Hippocampal formation (tissue), 2 donors: ENCODE results near the gene TRAPPC4.
"Not testable (repeated sequence)": the region's sequence is repeated elsewhere in the genome, so short reads cannot be mapped to it uniquely, and the experiment has no call there.

ENCODE experiments used
- DNase-seq, 2 donors: peaks; one replicate each; lab custom pipeline; 2025; lab: John Stamatoyannopoulos, UW

Gene TRAPPC4

DNA sequence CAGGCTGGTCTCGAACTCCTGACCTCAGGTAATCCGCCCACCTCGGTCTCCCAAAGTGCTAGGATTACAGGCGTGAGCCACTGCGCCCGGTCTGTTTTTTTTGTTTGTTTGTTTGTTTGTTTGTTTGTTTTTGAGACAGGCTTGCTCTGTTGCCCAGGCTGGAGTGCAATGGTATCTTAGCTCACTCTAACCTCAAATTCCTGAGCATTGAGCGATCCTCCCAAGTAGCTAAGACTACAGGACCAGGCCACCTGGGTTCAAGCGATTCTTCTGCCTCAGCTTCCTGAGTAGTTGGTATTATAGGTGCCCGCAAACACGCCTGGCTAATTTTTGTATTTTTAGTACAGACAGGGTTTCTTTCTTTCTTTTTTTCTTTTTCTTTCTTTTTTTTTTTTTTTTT lies 14.9 kb downstream of the TRAPPC4 start:
- not testable (repeated sequence) for DNase-seq

GRCh38 chr11:119034813-119035212 lies 16.2 kb downstream of the TRAPPC4 start:
- DNase-seq = no peak

- DNase-seq = no peak
Observed at GRCh38 chr11:119038884-119039283, 20.3 kb downstream of the TRAPPC4 start.

DNA sequence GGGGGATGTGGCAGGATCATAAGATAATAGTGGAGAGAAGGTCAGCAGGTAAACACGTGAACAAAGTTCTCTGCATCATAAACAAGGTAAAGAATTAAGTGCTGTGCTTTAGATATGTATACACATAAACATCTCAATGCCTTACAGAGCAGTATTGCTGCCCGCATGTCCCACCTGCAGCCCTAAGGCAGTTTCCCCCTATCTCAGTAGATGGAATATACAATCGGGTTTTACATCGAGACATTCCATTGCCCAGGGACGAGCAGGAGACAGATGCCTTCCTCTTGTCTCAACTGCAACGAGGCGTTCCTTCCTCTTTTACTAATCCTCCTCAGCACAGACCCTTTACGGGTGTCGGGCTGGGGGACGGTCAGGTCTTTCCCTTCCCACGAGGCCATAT lies 20.9 kb downstream of the TRAPPC4 start:
- DNase-seq = not testable (repeated sequence)

DNA sequence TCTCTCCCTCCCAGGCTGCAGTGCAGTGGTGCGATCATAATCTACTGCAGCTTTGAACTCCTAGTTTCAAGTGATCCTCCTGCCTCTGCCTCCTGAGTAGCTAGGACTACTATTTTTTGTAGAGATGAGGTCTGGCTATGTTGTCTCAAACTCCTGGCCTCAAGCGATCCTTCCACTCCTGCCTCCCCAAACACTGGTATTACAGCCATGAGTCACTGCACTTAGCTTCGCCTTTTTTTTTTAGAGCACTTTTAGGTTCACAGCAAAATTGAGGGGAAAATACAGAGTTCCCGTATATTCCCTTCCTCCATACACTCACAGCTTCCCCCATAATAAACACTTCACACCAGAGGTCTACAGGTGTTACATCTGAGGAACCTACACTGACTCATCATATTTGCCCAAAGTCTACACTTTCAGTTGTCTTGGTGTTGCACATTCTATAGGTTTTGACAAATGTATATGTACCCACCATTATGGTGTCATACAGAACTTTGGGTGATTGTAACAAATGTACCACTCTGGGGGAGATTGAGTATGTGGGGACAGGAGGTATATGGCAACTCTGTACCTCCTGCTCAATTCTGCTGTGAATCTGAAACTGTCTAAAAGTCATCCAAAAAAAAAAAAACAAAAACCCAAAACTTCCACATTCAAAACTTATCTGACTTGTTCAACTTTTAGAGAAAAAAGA lies 23.4 kb downstream of the TRAPPC4 start:
- no peak for DNase-seq

GRCh38 chr11:119042927-119043326 lies 24.4 kb downstream of the TRAPPC4 start:
- no peak for DNase-seq

DNA sequence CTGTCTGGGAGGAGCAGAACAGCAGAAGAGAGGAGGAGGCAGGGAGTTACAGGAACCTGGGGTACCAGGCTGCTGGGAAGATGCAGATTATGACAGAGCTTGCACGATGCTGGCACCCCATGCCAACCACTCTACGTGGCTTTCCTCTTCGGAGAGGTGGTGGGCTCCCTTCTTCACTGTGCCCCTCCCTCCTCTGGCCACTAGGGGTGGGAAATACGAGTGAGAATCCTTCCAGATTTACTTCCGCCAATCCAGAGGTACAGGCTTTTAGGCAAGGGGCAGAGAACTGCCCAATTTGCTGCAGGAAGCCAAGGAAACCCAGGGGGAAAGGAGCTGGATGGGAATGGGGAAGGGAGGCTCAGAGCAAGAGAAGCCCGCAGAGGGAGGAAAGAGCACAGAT lies 26.1 kb downstream of the TRAPPC4 start:
- DNase-seq = no peak

DNA sequence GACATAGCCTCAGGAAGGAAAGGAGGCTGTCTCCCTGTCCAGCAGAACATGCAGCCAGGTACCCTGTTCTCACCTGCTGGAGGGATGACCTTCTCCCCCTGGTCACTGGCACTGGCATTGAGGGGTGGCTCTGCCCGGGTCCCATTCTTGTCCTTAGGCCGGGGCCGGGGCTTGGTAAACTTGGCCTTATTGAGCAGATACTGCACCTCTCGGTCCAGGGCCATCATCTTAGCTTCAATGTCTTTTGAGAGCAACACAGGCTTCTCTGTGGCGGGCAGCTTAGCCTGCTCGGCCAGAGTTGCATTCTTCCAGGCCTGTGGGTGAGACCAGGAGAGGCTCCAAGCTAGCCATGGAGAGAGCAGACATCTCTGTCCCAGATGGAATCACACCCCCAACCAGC lies 27.9 kb downstream of the TRAPPC4 start:
- no peak for DNase-seq

DNA sequence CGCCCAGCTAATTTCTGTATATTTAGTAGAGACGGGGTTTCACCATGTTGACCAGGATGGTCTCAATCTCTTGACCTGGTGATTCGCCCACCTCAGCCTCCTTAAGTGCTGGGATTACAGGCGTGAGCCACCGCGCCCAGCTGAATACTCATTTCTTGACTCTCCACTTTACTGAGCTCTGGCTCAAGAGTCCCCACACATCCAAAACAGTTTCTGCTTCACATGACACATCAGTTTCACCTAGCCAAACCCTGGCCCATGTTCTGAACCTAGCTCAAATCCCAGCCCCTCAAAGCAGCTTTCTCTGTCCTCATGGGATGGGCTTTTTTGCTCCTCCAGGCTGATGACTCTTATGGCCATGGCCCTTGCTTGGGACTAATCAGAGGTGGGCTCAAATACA lies 28.6 kb downstream of the TRAPPC4 start:
- no peak for DNase-seq

DNA sequence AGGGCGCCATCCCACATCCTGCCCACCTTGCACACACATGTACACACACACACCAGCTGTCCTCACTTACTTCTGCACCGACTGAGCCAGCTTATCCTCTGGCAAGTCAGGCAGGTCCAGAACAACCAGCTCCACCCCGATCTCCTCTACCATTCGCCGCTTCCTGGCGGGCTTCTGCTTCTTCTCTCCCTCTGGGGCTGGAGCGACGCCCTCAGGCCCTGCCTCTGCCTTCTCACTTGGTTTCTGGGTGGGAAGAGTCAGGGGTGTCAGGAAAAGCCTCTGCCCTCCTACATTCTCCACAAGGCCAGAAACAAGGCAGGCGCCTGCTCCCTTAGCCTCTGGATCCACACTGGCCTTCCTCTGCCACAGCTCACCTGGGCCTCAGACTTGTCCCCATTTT lies 30.1 kb downstream of the TRAPPC4 start:
- DNase-seq = no peak

GRCh38 chr11:119049081-119049480 lies 30.5 kb downstream of the TRAPPC4 start:
- no peak for DNase-seq

GRCh38 chr11:119051440-119052162 lies 33.0 kb downstream of the TRAPPC4 start:
- DNase-seq = no peak

DNA sequence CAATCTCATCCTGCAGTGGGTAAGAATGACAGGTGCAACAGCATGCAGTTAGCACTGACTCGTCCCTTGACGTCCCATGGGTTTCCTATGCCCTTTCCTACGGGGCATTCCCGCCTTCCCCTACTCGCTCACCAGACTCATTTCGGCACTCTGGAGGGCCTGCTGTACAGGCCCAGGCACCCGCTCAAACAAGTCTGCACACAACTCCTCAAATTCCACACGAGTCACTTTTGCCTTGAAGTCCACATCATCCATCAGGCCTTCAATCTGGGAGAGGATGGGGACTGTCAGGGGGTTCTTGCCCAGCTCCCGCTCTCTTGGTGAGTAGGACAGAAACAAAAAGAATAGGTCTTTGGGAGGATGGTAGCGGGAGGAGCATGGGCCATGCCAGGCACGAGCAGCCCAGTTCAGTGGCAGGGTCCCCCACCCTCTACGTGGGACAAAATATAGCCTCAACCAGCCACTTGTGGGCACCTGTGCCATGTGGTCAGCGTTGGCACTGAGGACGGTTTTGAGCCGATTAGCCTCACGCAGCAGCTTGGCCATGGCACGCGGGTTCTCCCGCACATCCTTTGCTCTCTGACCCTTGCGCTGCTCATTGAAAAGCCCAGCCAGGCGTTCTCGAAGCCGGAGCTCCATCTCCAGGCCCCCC lies 33.7 kb downstream of the TRAPPC4 start:
- no peak for DNase-seq

DNA sequence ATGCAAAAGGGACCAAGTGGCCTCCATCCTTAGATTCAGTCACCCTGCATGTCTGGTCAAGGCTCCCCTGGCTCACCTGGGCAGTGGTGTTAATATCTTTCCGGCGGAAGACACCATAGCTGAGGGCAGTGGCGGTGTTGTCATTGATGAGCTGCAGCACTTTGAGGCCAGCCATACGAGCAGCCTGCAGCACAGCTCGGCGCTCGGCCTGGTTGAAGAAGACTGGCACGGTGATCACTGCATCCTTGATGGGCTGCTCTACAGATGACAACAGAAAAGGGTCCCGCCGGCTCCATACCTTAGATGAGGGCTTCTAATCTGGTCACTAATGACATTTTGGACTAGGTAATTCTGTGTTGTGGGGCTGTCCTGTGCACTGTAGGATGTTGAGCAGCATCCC lies 35.9 kb downstream of the TRAPPC4 start:
- DNase-seq = no peak

DNA sequence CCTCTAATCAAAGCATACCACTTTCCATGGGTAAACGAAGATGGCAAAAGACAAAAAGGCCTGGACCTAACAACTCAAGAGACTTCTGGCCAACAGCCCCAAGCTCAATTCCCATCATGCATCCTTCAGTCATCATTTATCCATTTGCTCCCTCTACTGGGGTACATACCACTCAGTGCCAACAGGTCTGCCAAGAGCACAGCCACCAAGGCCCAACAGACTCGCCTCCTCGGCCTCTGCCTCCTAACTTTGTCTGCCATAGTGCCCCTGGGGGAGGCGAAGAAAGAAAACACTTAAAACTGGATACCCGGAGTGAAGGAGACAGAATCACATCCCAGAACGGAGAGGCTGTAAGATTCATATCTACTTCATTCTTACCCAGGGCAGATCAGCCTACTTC lies 37.3 kb downstream of the TRAPPC4 start:
- DNase-seq = no peak

DNA sequence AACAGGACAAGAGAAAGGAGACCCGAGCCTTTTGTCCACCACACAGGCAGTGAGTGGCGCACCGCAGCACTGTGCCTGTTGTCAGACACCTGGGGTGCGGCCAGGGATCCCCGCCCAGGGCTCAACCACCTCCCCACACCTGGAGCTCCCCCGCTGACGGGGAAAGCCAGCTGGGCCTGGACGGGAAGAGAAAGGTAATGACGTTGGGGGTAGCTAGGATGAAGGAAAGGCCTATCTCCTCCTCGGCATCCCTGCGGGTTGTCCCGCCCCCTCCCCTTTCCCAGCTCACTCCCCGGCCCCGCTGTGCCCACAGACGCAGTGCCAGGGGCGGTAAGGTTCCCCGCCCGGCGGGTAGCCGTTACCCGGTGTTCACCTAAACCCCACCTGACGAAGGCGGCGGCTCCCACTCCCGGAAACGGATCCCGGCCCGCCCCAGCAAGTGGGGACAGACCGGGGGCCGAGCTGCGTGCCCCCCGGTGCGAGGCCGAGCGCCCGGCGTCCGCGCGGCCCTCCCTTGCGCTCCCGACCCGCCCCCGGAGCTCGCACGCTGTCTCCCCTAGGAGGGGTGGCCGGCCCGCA lies 37.9 kb downstream of the TRAPPC4 start:
- no peak for DNase-seq

DNA sequence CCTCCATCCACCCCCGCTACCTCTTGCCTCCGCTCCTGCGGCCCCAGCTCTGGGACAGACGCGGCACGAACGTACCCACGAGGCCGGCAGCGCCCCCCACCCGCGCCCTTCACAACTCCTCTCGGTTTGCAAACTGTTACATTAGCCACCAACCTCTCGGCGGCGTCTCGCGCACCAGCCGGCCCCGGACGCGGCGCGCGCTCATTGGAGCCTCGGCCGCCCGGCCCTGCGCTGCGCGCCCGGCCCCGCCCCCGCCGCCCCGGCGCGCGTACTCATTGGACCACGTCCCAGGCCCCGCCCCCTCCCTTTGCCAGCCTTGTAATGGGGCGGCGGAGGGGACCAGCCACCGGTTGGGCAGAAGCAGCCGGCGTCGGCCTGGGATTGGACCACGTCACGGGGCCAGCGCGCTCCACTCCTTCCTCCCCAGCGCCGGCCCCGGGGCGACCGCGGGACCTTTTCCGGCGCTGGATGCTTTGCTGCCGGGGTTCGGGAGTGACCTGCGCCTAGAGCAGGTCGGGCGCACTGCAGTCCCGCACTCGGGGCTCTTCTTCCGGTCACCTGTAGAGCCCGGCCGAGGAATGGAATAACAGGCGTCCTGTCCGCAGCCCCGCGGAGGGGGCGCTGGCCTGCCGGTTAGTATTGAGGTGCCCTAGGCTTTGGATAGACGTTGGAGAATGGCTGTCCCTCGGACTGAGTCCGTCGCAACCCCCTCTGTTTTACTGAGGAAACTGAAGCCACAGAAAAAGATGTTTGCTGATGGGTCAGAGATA lies 38.6 kb downstream of the TRAPPC4 start, which contains the start of gene HYOU1:
Gene HYOU1, minus strand, starts transcription at position 206 of the 770 bp plus-strand sequence. CDS start 1,045 bp downstream, outside the sequence.
- peak; percentile 93 to 96 for DNase-seq

DNA sequence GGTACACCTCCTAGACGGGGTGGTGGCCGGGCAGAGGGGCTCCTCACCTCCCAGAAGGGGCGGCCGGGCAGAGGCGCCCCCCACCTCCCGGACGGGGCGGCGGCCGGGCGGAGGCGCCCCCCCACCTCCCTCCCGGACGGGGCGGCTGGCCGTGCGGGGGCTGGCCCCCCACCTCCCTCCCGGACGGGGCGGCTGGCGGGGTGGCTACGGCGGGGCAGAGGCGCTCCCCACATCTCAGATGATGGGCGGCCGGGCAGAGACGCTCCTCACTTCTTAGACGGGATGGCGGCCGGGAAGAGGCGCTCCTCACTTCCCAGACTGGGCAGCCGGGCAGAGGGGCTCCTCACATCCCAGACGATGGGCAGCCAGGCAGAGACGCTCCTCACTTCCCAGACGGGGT lies 40.6 kb downstream of the TRAPPC4 start:
- not testable (repeated sequence) for DNase-seq

DNA sequence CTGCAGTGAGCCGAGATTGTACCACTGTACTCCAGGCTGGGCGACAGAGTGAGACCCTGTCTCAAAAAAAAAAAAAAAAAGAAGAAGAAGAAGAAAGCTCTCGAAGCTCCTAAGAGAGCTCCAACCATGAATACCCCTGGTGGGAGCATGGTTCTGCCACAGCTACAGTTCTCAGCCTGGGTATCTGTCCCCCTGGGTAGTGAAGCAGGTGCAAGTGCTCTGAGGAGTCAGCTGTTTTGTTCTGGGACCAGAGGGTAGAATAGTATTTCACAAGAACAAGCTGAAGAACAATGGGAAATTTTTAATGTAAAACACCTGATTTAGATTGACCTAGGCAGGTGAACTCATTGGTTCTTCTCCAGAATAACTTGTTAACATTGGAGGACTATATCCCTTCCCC lies 42.7 kb downstream of the TRAPPC4 start:
- no peak for DNase-seq

DNA sequence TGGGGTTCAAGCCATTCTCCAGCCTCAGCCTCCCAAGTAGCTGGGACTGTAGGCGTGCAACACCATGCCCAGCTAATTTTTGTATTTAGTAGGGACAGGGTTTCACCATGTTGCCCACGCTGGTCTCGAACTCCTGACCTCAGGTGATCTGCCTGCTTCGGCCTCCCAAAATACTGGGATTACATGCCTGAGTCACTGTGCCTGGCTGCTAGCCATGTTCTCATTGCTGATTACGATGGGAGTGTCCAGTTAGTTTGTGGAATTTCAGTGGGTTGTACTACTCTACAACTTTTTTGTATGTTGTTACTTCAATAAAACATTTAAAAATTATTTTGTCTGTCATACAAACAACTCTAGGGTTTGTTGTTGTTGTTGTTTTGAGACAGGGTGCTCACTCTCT lies 44.2 kb downstream of the TRAPPC4 start:
- DNase-seq = no peak

GRCh38 chr11:119065369-119065768 lies 46.8 kb downstream of the TRAPPC4 start:
- no peak for DNase-seq
